ENCODE data around the gene TCF4.

The TCF4 gene

GRCh38 chr18:55248495-55248894, 339.5 kb downstream of the TCF4 start:
- TF ChIP-seq, protein P1, sequence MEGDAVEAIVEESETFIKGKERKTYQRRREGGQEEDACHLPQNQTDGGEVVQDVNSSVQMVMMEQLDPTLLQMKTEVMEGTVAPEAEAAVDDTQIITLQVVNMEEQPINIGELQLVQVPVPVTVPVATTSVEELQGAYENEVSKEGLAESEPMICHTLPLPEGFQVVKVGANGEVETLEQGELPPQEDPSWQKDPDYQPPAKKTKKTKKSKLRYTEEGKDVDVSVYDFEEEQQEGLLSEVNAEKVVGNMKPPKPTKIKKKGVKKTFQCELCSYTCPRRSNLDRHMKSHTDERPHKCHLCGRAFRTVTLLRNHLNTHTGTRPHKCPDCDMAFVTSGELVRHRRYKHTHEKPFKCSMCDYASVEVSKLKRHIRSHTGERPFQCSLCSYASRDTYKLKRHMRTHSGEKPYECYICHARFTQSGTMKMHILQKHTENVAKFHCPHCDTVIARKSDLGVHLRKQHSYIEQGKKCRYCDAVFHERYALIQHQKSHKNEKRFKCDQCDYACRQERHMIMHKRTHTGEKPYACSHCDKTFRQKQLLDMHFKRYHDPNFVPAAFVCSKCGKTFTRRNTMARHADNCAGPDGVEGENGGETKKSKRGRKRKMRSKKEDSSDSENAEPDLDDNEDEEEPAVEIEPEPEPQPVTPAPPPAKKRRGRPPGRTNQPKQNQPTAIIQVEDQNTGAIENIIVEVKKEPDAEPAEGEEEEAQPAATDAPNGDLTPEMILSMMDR (IDR thresholded peaks at IDR 0.05; ENCODE audit: low read depth, low read length, missing control alignments) = no peak
- DNase-seq (ENCODE audit: low read depth) = no peak
- no peak overlapping the region for H3K4me3 ChIP-seq (ENCODE audit: low read depth, low read length)

DNA sequence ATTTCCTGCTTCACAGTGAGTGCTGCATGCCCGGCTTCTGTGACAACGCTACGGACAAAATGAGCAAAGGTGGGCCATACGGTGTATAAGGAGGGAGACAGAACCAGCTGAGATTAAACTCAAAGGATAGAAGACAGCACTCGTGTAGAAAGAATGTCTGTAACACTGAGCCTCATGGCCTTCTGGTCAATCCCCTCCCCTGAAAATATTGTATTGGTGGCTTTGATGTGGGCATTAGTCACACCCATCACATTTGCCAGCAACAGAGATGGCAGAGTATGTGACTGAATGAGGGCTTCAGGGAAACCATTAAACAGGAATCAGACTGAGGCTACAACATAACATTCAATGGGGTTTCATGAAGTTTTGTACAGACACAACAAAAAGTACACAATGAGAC, 341.0 kb downstream of the TCF4 start:
- no peak for DNase-seq (ENCODE audit: low read depth)
- TF ChIP-seq, protein P1 (IDR thresholded peaks at IDR 0.05; ENCODE audit: low read depth, low read length, missing control alignments) = no peak

DNA sequence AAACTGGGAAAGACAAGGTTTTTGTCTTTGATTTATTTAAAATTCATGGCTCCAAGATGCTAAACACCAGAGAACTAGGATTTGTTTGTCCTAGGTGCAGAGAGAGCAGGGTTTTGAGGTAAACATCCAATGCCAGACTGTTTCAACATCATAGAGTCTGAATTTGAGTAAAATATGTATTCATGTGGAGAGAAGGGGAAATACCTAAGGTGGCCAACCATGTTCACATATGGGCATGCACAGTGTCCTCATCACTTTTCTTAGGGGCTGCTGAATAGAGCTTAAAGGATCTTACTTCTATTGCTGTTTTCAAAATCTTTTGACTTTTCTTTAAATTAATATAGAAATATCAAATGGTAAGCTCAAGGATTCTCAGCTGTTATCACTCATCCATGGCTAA, 341.7 kb downstream of the TCF4 start:
- TF ChIP-seq, protein P1 (IDR thresholded peaks at IDR 0.05; ENCODE audit: low read depth, low read length, missing control alignments) = no peak
- DNase-seq (ENCODE audit: low read depth) = no peak
- no peak overlapping the region for H3K4me3 ChIP-seq (ENCODE audit: low read depth, low read length)

More for the DNA sequence above, 341.0 kb downstream of the TCF4 start:
- no peak overlapping the region for H3K4me3 ChIP-seq (ENCODE audit: low read depth, low read length)

GRCh38 chr18:55245211-55245614, 342.8 kb downstream of the TCF4 start:
- DNase-seq (ENCODE audit: low read depth) = no peak
- H3K4me3 ChIP-seq (ENCODE audit: low read depth, low read length) = no peak overlapping the region
- TF ChIP-seq, protein P1 (IDR thresholded peaks at IDR 0.05; ENCODE audit: low read depth, low read length, missing control alignments) = no peak

DNA sequence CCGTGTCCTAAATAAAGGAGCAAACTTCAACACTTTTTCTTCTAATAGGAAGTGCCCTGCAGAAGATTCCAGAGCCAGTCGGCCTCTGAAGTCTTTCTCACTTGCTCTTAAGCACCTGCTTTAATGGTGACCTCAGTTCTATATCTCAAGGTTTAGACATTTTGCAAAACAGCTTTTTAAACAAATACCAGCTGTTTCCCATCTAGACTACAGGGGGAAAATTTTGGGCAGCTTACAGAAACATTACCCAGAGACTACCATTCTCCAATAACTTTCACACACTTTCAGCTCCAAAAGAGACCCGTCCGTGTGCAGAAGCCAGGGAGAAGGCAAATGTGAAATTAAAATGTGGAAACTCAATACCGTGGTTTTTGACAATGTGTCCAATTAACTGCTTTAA, 343.4 kb downstream of the TCF4 start:
- no peak overlapping the region for H3K4me3 ChIP-seq (ENCODE audit: low read depth, low read length)
- TF ChIP-seq, protein P1 (IDR thresholded peaks at IDR 0.05; ENCODE audit: low read depth, low read length, missing control alignments) = no peak
- DNase-seq (ENCODE audit: low read depth) = no peak

DNA sequence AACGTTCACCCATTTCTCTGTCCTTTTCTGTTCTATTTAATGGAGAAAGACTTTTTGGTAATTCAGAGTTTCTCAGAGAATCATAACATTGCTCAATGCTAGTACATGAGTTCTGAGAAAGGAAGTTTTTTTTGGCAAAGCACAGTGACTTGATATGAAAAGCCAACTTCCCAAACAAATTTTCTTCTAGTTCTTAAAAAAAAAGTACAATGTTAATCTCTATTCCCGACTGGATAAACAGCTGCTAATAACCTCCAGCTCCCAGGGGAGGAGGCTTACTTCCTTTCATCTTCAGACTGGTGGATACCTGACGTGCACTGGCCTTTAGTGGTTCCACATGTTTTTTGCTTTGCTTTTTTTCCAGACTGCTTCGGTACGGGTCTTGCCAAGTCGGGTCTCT, 344.1 kb downstream of the TCF4 start:
- no peak for DNase-seq (ENCODE audit: low read depth)

DNA sequence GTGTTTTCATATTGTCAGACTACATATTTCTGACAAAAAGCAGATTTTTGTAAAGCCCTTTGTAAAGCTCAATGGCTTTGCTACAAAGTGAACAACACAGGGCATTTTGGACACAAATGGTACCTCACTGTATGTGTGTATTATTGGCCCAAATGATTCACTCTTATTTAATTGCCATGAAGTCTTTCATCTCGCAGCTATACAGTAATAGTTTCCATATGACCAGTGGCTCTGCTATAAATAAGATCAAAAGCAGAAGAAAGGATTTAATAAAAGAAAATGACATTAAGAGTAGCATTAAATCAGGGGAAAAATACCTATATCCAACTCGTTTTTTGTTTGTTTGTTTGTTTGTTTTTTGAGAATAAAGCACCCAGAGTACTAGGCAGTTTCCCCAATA, 344.7 kb downstream of the TCF4 start:
- TF ChIP-seq, protein P1 (IDR thresholded peaks at IDR 0.05; ENCODE audit: low read depth, low read length, missing control alignments) = no peak
- no peak overlapping the region for H3K4me3 ChIP-seq (ENCODE audit: low read depth, low read length)
- no peak for DNase-seq (ENCODE audit: low read depth)

More for the DNA sequence above, 344.1 kb downstream of the TCF4 start:
- TF ChIP-seq, protein P1 (IDR thresholded peaks at IDR 0.05; ENCODE audit: low read depth, low read length, missing control alignments) = no peak
- no peak overlapping the region for H3K4me3 ChIP-seq (ENCODE audit: low read depth, low read length)
